NT2/D1 (cell line): Measurements from ENCODE around the gene RHOBTB1.

Source experiments
- YY1 ChIP-seq: IDR thresholded peaks from 2 replicates; pipeline ENCODE4 v1.6.1; 2011; ENCODE audit not compliant: insufficient read length, insufficient read depth
- ZNF274 ChIP-seq: IDR thresholded peaks from 2 replicates; pipeline ENCODE4 v1.6.1; 2011; ENCODE audit warnings: mild to moderate bottlenecking, low read depth, low read length

DNA sequence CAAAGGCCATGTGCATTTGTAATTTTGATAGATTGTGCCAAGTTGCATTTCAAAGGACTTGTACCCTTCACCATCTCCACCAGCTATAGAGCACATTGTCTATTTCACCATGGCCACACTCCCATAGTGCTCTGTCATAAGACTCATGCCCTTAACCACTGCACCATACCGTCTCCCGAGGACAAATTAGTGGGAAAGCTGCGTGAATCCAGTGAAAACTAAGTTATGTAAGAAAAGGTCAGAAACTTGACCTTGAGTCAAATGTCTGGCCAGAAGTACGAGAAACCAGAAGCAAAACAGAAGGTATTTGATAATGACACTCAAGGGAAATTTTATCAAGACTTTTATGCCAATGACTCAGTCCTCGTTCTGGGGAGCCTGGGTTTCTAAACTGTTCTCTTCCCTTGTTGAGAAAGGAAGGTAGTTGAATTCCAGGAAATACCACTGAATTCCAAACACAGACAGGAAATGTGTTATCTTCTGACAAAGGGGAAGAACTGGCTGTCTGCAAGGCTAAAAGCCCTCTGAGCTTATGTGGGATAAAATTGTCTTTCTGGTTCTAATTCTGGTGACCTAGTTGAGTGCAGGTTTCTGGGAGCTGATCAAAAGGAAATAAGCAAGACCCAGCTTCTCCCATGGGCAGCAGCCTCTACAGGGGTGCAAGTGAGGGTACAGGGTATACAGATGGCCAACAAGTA is 116.0 kb downstream of the RHOBTB1 start:
- TF ChIP-seq ZNF274 (no peak), YY1 (no peak)
